GM12872 (cell line): ENCODE results near the gene NT5C.

Experiments used
- CTCF ChIP-seq: IDR thresholded peaks from 3 replicates; pipeline ENCODE4 v1.5.1; 2011; ENCODE audit warnings: low read depth, mild to moderate bottlenecking, low read length, moderate library complexity; ENCODE audit not compliant: insufficient read depth

NT5C gene

GRCh38 chr17:75097865-75098264 is 33.7 kb downstream of the NT5C start:
- no peak for TF ChIP-seq CTCF

DNA sequence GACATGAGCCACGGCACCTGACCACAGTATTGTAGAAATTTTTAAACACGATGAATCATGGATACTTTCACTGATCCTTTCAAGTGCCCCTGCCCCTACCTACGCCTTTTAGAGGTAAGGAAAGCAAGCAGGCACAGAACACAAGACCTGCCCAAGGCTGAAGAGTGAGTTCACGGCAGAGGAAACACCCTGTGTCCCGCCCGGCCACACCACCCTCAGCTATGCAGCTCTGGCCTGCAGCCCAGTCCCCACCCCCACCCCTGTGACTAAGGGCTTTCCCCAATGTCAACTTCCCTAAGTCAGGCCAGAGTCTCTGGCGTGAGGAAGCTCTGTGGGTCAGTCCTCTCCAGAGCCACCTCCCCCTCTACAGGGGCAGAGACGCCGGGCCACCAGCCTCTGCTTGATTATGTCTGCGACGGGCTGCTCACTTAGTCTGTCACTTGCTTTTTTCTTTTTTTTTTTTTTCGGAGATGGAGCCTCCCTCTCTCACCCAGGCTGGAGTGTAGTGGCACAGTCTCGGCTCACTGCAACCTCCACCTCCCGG is 35.4 kb downstream of the NT5C start:
- no peak for TF ChIP-seq CTCF

- no peak for TF ChIP-seq CTCF
These were observed 36.6 kb downstream of the NT5C start for GRCh38 chr17:75094871-75095399.

DNA sequence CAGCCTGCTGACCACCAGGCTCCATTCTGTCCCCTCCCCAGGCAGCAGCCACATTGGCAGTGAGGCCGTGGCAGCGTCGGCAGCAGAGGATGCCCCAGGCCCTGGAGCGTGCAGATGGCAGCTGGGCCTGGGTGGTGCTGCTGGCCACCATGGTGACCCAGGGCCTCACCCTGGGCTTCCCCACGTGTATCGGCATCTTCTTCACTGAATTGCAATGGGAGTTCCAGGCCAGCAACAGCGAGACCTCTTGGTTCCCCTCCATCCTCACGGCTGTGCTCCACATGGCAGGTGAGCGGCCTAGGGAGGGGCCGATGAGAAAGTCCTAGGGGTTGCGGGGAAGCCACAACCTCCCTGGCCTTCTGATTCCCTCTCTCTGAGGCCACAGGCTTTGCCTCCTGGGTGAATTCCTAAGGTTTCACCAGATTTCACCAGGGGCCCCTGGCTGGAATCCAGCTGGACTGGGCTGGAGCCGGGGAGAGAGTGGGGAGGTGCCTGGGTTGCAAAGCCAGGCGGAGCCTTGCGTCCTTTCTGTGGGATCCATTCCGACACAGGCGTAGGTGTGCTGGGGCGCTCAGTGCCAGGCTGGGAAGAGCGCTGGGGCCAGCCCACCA is 37.9 kb downstream of the NT5C start:
- no peak for TF ChIP-seq CTCF

- TF ChIP-seq CTCF: no peak
These were observed 39.7 kb downstream of the NT5C start for GRCh38 chr17:75091855-75092327.

GRCh38 chr17:75090871-75091854 is 40.4 kb downstream of the NT5C start:
- TF ChIP-seq CTCF: no peak
